Activated gamma-delta T cell treated with Interleukin-2 at 50 U/mL for 16 hours (primary cell): ENCODE results near the gene RMI1.
A peak's percentile ranks its signal among the peaks of the same experiment; 100 is the strongest.
"Not testable (repeated sequence)": the region's sequence is repeated elsewhere in the genome, so short reads cannot be mapped to it uniquely, and the experiment has no call there.

Experiments
- DNase-seq: peaks from one replicate; pipeline ENCODE4 v3.0.0-alpha.2; 2020

RMI1 gene

GRCh38 chr9:83980395-83981125 lies at the start of gene RMI1:
RMI1 (plus strand) TSS chr9:83980805; CDS start chr9:84000987, 20,182 bp downstream.
- DNase-seq: peak; percentile 100

GRCh38 chr9:83930881-83931280 lies 49.7 kb upstream of the RMI1 start:
- no peak for DNase-seq

- DNase-seq: no peak
These were observed 48.6 kb upstream of the RMI1 start for GRCh38 chr9:83932011-83932410.

GRCh38 chr9:83932851-83933250 lies 47.8 kb upstream of the RMI1 start:
- DNase-seq: no peak

GRCh38 chr9:83933790-83934189 lies 46.8 kb upstream of the RMI1 start:
- DNase-seq: no peak

- no peak for DNase-seq
These were observed 45.9 kb upstream of the RMI1 start for GRCh38 chr9:83934569-83935275.

GRCh38 chr9:83935276-83935935 lies 45.2 kb upstream of the RMI1 start:
- no peak for DNase-seq

- DNase-seq: no peak
These were observed 44.1 kb upstream of the RMI1 start for GRCh38 chr9:83936523-83936922.

GRCh38 chr9:83937861-83938455 lies 42.6 kb upstream of the RMI1 start:
- peak; percentile 19 for DNase-seq

- no peak for DNase-seq
These were observed 39.9 kb upstream of the RMI1 start for GRCh38 chr9:83940590-83941303.

GRCh38 chr9:83948096-83948495 lies 32.5 kb upstream of the RMI1 start:
- not testable (repeated sequence) for DNase-seq

- DNase-seq: peak; percentile 17
These were observed 24.5 kb upstream of the RMI1 start for GRCh38 chr9:83956086-83956435.

GRCh38 chr9:83956436-83957247 lies 24.0 kb upstream of the RMI1 start:
- DNase-seq: peak; percentile 58

- DNase-seq: no peak
These were observed 23.4 kb upstream of the RMI1 start for GRCh38 chr9:83957248-83957513.

GRCh38 chr9:83959061-83959460 lies 21.5 kb upstream of the RMI1 start:
- no peak for DNase-seq

GRCh38 chr9:83960991-83961390 lies 19.6 kb upstream of the RMI1 start:
- DNase-seq: no peak

GRCh38 chr9:83962165-83962564 lies 18.4 kb upstream of the RMI1 start:
- no peak for DNase-seq

GRCh38 chr9:83964973-83965349 lies 15.6 kb upstream of the RMI1 start:
- DNase-seq: no peak

- no peak for DNase-seq
These were observed 15.0 kb upstream of the RMI1 start for GRCh38 chr9:83965350-83966208.

GRCh38 chr9:83966209-83966582 lies 14.4 kb upstream of the RMI1 start:
- no peak for DNase-seq

- DNase-seq: no peak
These were observed 13.5 kb upstream of the RMI1 start for GRCh38 chr9:83967073-83967472.
